Measurements from ENCODE around the gene ROBO1. TPM values are rescaled to one million over a fixed set of nuclear protein-coding genes. Genes with fewer than 3 reads are reported as not detected.

Gene ROBO1
- total and polyA plus RNA-seq, 2 donors (not counting 3 experiments of a cell fraction or from before 2014, with no cell fraction given), result 5.9 to 14.2 TPM

DNA sequence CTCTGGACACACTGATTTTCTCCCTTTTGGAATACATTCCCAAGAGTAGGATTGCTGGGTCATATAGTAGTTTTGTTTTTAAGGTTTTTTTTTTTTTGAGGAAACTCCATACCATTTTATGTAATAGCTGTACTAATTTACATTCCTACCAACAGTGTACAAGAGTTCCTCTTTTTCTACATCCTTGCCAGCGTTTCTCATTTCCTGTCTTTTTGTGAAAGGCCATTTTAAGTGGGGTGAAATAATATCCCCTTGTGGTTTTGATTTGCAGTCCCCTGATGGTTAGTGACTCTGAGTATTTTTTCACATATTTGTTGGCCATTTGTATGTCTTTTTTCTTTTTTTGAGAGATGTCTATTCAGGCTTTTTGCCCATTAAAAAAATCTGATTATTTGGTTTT, 1205.5 kb downstream of the ROBO1 start:
- FAIRE-seq, result no peak
- H3K36me3 ChIP-seq (ENCODE audit: control insufficient read depth in 2 of 2, extremely low read depth in 1 of 2, insufficient read depth in 2 of 2, low read length in 2 of 2), result no peaks in the 10 kb centered on the region
- TF ChIP-seq EZH2 (IDR thresholded peaks at IDR 0.05; ENCODE audit: borderline replicate concordance, low read depth, low read length, severe bottlenecking) (no peak), POLR2AphosphoS5 (IDR thresholded peaks at IDR 0.05; ENCODE audit: insufficient read depth, low read depth, low read length) (no peak)
- TF ChIP-seq, protein P1, sequence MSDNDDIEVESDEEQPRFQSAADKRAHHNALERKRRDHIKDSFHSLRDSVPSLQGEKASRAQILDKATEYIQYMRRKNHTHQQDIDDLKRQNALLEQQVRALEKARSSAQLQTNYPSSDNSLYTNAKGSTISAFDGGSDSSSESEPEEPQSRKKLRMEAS (IDR thresholded peaks at IDR 0.05; ENCODE audit: insufficient read depth, insufficient read length), result no peak

More for the DNA sequence above, 1205.5 kb downstream of the ROBO1 start:
- no peaks in the 10 kb centered on the region for H3K9me3 ChIP-seq (replicated peaks; ENCODE audit: control insufficient read depth, insufficient read depth, low read length)
- DNase-seq (ENCODE audit: low read depth, low spot score), result no peak
- no peak overlapping the region for H3K27ac ChIP-seq (ENCODE audit: insufficient read depth, low read depth, low read length)
- H4K20me1 ChIP-seq (replicated peaks; ENCODE audit: control insufficient read depth, extremely low read depth, insufficient read depth, low read length), result no peaks in the 10 kb centered on the region
- H3K4me3 ChIP-seq (replicated peaks in 1 of 3; ENCODE audit: insufficient read depth in 1 of 3, low read depth in 1 of 3, low read length in 3 of 3), result no peak overlapping the region
- dilution Hi-C loops (cut with MboI; ENCODE audit: extremely low pct_ligation_motif_present, low sequenced_read_pairs), result no loop called here
- no peaks in the 10 kb centered on the region for H3K9me1 ChIP-seq (replicated peaks; ENCODE audit: control insufficient read depth, extremely low read depth, insufficient read depth, low read length)
- H2AFZ ChIP-seq (ENCODE audit: low read depth, low read length), result no peak overlapping the region
- H3K27me3 ChIP-seq (ENCODE audit: control insufficient read depth in 2 of 2, insufficient read depth in 2 of 2, low read length in 2 of 2), result no peaks in the 10 kb centered on the region
- H3K4me2 ChIP-seq (ENCODE audit: insufficient read depth, low read length), result no peak overlapping the region
- ChIA-PET POLR2A (no interaction called here), CTCF (no interaction called here)
- no TSS peak for BruUV-seq (replicated peaks)
- H3K9ac ChIP-seq (replicated peaks; ENCODE audit: extremely low read depth, insufficient read depth, low read length), result no peak overlapping the region
- H3K4me1 ChIP-seq (ENCODE audit: control insufficient read depth, extremely low read depth, insufficient read depth, low read length), result no peaks in the 10 kb centered on the region
- intact Hi-C loops (cut with micrococcal nuclease), result no loop called here
- no peaks in the 10 kb centered on the region for H3K79me2 ChIP-seq (ENCODE audit: control insufficient read depth, insufficient read depth, low read length)

Small RNA genes within 50 kb of the gene (microRNA-seq; reads per million reads assigned to microRNA genes)
- not detected for gene MIR3923 (ENCODE audit: borderline number of aligned reads, borderline replicate concordance)

Small RNA genes within 50 kb of the gene (small RNA-seq; reads per million reads assigned to genes)
- gene MIR3923 (ENCODE audit: insufficient read depth, insufficient read length, low read depth, low replicate concordance), result not detected
- gene RN7SL751P (ENCODE audit: insufficient read depth, insufficient read length, low read depth, low replicate concordance), result not detected

All from endothelial cell of umbilical vein (primary cell).